Activated naive CD4-positive, alpha-beta T cell treated with anti-CD3 and anti-CD28 coated beads for 36 hours (primary cell): ENCODE data around the gene CLASP1. TPM values are rescaled to one million over a fixed set of nuclear protein-coding genes. Genes with fewer than 3 reads are reported as not detected.
"Not testable (repeated sequence)": the region's sequence is repeated elsewhere in the genome, so short reads cannot be mapped to it uniquely, and the experiment has no call there.

Experiments
- CTCF ChIA-PET: fragments of 350-600 bp; sonication (Branson Sonifier 250); formaldehyde crosslinking; loops from one replicate; lab custom pipeline; 2021; ENCODE audit warnings: antibody characterized with exemption; lab: Charles Lee
- DNase-seq: peaks from one replicate; pipeline ENCODE4 v3.0.0-alpha.2; 2020
- H3K27ac Mint-ChIP-seq: one replicate; pipeline ENCODE4 v1.8.0; 2021; ENCODE audit warnings: mild to moderate bottlenecking, mixed read lengths
- H3K27me3 Mint-ChIP-seq: one replicate; pipeline ENCODE4 v1.8.0; 2021; ENCODE audit warnings: low read depth, mixed read lengths
- H3K36me3 Mint-ChIP-seq: one replicate; pipeline ENCODE4 v1.8.0; 2021; ENCODE audit warnings: low read depth, mixed read lengths
- H3K4me1 Mint-ChIP-seq: one replicate; pipeline ENCODE4 v1.8.0; 2021; ENCODE audit warnings: low read depth, mixed read lengths
- H3K4me3 Mint-ChIP-seq: one replicate; pipeline ENCODE4 v1.8.0; 2021; ENCODE audit warnings: mild to moderate bottlenecking, moderate library complexity, mixed read lengths
- H3K9me3 Mint-ChIP-seq: one replicate; pipeline ENCODE4 v1.8.0; 2021; ENCODE audit warnings: mixed read lengths
- intact Hi-C: fragments of 100-400 bp; cut with micrococcal nuclease; formaldehyde crosslinking; loops from one replicate; pipeline ENCODE4 v1.15.1; 2023
- total RNA-seq, 2 experiments: library from RNA; stranded (reverse); gene quantifications; one replicate each; pipeline ENCODE4 v1.2.3, GENCODE V29; 2021

Gene CLASP1
- total RNA-seq, 2 experiments from 2014 or later = 47.3 to 51.5 TPM

- intact Hi-C loops = no loop called here
These were observed 3.8 kb upstream of the CLASP1 start for GRCh38 chr2:121653035-121653434.

GRCh38 chr2:121650315-121650930 lies 1.2 kb upstream of the CLASP1 start:
- Mint-ChIP-seq H3K4me3 (peak overlapping the region; percentile 98), H3K27ac (peak overlapping the region; percentile 99), H3K9me3 (no peaks in the 10 kb centered on the region), H3K4me1 (peaks cover 58% of the 10 kb centered on the region), H3K36me3 (peaks cover 32% of the 10 kb centered on the region), H3K27me3 (no peaks in the 10 kb centered on the region)
- intact Hi-C loops = loop anchor here (1.0 kb wide), 1 partner anchor 248 kb away; no protein-coding TSS in a partner anchor
- CTCF ChIA-PET = interaction anchor here (0.6 to 1.4 kb wide), 3 partner anchors 31 to 122 kb away, joined by 3 to 4 read pairs (median 3); no protein-coding TSS in a partner anchor
- DNase-seq = peak; percentile 39

More at GRCh38 chr2:121653035-121653434, 3.8 kb upstream of the CLASP1 start:
- Mint-ChIP-seq H3K36me3 (peaks cover 32% of the 10 kb centered on the region), H3K27ac (no peak overlapping the region), H3K9me3 (no peaks in the 10 kb centered on the region), H3K27me3 (no peaks in the 10 kb centered on the region), H3K4me3 (no peak overlapping the region), H3K4me1 (peaks cover 49% of the 10 kb centered on the region)
- DNase-seq = no peak
- CTCF ChIA-PET = no interaction called here

DNA sequence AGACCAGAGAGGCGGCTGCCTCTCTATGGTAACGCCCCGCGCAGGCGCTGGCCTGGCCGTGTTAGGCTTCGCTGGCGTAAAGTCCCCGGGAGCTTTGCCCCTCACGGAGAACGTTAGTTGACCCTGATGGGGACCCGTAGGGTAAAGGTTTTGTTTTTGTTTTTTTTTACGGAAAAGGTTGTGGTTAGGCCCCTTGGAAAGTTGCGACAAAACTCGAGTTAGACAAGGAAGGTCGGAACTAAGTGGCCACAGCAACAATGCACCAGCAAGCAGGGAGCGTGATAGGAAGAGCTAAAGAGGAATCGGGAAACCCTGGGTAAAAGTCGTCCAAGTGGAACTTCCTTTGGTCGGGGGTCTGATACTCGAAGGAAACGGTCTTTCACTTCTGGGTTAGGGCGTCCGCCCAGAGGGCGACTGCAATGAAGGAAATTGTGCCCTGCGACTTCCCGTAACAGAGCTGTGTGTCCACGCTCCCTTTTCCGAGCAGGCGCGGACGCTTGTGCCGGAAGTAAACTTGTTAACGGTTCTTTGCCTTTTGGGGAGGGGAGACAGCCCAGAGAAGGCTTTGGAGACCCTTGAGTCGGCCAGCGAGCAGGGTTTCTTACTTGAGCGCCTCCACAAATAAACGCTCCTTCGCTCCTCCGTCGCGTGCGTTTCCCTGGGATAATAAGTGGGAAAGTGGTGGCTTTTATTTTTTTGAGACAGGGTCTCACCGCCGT lies 493 bp upstream of the CLASP1 start:
- H3K27me3 Mint-ChIP-seq = no peaks in the 10 kb centered on the region
- CTCF ChIA-PET = interaction anchor here (0.6 to 1.4 kb wide), 3 partner anchors 69 to 121 kb away, joined by 3 to 4 read pairs (median 3); no protein-coding TSS in a partner anchor
- H3K4me1 Mint-ChIP-seq = peaks cover 63% of the 10 kb centered on the region

DNA sequence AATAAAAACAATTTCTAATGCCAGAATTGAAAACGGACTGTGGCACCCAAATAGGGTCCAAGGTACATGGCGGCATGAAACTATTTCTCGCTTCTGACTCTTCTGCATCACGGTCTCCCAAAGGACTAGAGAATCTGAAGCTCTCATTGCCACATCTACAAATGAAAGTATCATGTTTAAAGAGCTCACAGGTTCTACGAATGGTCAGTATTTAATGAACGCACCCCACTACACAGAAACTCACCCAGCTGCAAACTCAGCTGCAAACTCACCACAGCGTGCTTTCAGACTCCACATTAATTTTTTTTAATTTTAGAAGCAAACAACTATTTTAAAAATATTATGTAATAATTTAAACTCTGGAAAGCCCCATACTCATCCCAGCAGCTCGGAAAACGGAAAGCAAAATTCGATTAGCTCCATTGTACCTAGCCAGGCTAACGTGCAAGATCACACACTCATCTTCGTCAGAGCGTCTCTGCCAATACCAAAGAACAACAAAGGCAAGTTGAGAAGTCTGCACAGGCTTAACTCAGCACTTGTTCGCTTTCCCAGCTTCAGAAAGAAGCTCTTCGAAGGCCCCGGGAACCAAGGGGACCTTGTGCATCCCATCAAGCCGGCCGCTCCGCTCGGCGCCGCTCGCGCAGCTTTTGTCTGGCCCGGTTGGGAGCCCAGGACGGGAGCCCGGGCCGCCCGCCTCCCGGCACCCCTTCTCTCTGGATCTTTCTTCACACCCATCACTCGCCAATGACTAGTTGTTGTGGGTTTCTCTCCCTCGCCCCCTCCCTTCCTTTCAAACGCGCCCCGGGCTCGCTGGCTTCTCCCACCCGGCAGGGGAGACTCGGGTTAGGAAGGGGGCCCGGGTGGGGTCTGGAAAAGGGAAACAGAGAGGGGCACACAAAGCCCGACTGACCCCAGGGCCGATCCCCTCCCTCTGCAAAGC lies 785 bp downstream of the CLASP1 start:
- H3K27me3 Mint-ChIP-seq = no peaks in the 10 kb centered on the region

More for the DNA sequence above, 493 bp upstream of the CLASP1 start:
- intact Hi-C loops = loop anchor here (1.0 to 10.0 kb wide), 10 partner anchors 50 to 1895 kb away; partner anchors contain the start of genes PTPN4 and TSN
- peak; percentile 97 for DNase-seq
- peak overlapping the region; percentile 99 for H3K27ac Mint-ChIP-seq
- peaks cover 30% of the 10 kb centered on the region for H3K36me3 Mint-ChIP-seq
- H3K4me3 Mint-ChIP-seq = peak overlapping the region; percentile 98
- no peaks in the 10 kb centered on the region for H3K9me3 Mint-ChIP-seq

DNA sequence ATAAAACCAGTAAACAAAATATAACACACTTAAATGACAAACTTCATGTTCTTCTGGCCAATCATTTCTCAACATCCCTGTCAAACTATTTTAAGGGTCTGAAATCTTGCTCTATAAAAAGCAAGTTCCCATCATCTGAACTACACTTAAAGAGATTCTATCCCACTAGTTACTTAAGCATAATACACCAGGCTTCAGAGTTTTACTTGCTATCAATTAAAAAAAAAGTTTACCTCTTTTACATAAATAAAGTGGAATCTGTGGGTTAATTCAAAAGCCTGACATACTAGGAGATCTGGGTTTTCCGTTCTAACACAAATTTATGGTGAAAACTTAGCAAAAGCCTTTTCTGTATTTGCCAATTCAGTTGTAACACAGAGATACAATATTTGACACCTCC lies 1.9 kb downstream of the CLASP1 start:
- Mint-ChIP-seq H3K4me1 (peaks cover 54% of the 10 kb centered on the region), H3K36me3 (peaks cover 24% of the 10 kb centered on the region), H3K27me3 (no peaks in the 10 kb centered on the region), H3K4me3 (peak overlapping the region; percentile 98), H3K27ac (no peak overlapping the region), H3K9me3 (no peaks in the 10 kb centered on the region)
- CTCF ChIA-PET = no interaction called here
- intact Hi-C loops = loop anchor here (5.0 to 10.0 kb wide), 2 partner anchors 1415 to 1893 kb away; partner anchors contain the start of gene PTPN4
- no peak for DNase-seq

More for the DNA sequence above, 785 bp downstream of the CLASP1 start:
- DNase-seq = peak; percentile 56
- H3K4me3 Mint-ChIP-seq = peak overlapping the region; percentile 98
- peaks cover 59% of the 10 kb centered on the region for H3K4me1 Mint-ChIP-seq
- H3K27ac Mint-ChIP-seq = peak overlapping the region; percentile 99
- H3K9me3 Mint-ChIP-seq = no peaks in the 10 kb centered on the region
- intact Hi-C loops = loop anchor here (1.0 to 10.0 kb wide), 10 partner anchors 14 to 1894 kb away; partner anchors contain the start of genes PTPN4 and TSN
- CTCF ChIA-PET = interaction anchor here (0.9 to 1.2 kb wide), 4 partner anchors 9 to 118 kb away, joined by 3 to 4 read pairs (median 4); partner anchors contain the start of gene RNU4ATAC
- peaks cover 24% of the 10 kb centered on the region for H3K36me3 Mint-ChIP-seq

DNA sequence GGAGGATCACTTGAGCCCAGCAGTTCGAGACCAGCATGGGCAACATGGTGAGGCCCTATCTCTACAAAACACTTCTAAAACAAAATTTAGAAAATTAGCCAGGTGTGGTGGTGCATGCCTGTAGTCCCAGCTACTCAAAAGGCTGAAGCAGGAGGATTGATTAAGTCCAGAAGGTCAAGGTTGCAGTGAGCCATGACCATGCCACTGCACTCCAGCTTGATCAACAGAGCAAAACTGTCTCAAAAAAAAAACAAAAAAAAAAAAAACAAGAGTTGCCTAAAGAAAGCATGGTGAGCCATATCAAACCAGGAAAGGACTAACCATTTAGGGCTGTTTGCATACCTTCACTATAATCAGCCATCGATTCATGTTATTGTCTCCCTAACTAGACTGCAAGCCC lies 4.5 kb downstream of the CLASP1 start:
- no peaks in the 10 kb centered on the region for H3K27me3 Mint-ChIP-seq
- intact Hi-C loops = loop anchor here (5.0 to 10.0 kb wide), 2 partner anchors 1412 to 1890 kb away; partner anchors contain the start of gene PTPN4
- H3K36me3 Mint-ChIP-seq = peaks cover 16% of the 10 kb centered on the region
- no peak overlapping the region for H3K27ac Mint-ChIP-seq
- no peak overlapping the region for H3K4me3 Mint-ChIP-seq
- peaks cover 3% of the 10 kb centered on the region for H3K9me3 Mint-ChIP-seq
- CTCF ChIA-PET = no interaction called here
- peaks cover 43% of the 10 kb centered on the region for H3K4me1 Mint-ChIP-seq
- no peak for DNase-seq

- CTCF ChIA-PET = interaction anchor here (1.6 kb wide), 1 partner anchor 9 kb away, joined by 3 read pairs; no protein-coding TSS in a partner anchor
- Mint-ChIP-seq H3K4me1 (peaks cover 43% of the 10 kb centered on the region), H3K36me3 (peaks cover 18% of the 10 kb centered on the region), H3K27ac (no peak overlapping the region), H3K4me3 (no peak overlapping the region), H3K27me3 (no peaks in the 10 kb centered on the region), H3K9me3 (peaks cover 6% of the 10 kb centered on the region)
- intact Hi-C loops = loop anchor here (10.0 kb wide), 1 partner anchor 1889 kb away; the partner anchor contains the start of gene PTPN4
- DNase-seq = no peak
These were observed 5.4 kb downstream of the CLASP1 start for GRCh38 chr2:121643877-121644276.

- Mint-ChIP-seq H3K4me3 (no peak overlapping the region), H3K27ac (no peak overlapping the region), H3K9me3 (peaks cover 8% of the 10 kb centered on the region), H3K27me3 (no peaks in the 10 kb centered on the region), H3K4me1 (peaks cover 38% of the 10 kb centered on the region), H3K36me3 (peaks cover 25% of the 10 kb centered on the region)
- intact Hi-C loops = loop anchor here (10.0 kb wide), 1 partner anchor 1886 kb away; the partner anchor contains the start of gene PTPN4
- CTCF ChIA-PET = no interaction called here
- DNase-seq = no peak
These were observed 8.6 kb downstream of the CLASP1 start for GRCh38 chr2:121640380-121641316.

DNA sequence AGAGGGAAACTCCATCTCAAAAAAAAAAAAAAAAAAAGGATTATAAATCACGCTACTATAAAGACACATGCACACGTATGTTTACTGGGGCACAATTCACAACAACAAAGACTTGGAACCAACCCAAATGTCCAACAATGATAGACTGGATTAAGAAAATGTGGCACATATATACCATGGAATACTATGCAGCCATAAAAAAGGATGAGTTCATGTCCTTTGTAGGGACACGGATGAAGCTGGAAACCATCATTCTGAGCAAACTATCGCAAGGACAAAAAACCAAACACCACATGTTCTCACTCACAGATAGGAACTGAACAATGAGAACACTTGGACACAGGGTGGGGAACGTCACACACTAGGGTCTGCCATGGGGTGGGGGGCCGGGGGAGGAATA lies 9.4 kb downstream of the CLASP1 start:
- H3K4me1 Mint-ChIP-seq = peaks cover 36% of the 10 kb centered on the region
- intact Hi-C loops = loop anchor here (10.0 kb wide), 1 partner anchor 1885 kb away; the partner anchor contains the start of gene PTPN4
- CTCF ChIA-PET, H3K27me3 Mint-ChIP-seq, H3K9me3 Mint-ChIP-seq, DNase-seq, H3K27ac Mint-ChIP-seq, H3K4me3 Mint-ChIP-seq: not testable (repeated sequence)
- peaks cover 25% of the 10 kb centered on the region for H3K36me3 Mint-ChIP-seq

GRCh38 chr2:121638333-121638732 lies 10.9 kb downstream of the CLASP1 start:
- H3K36me3 Mint-ChIP-seq = peaks cover 25% of the 10 kb centered on the region
- H3K4me3 Mint-ChIP-seq = no peak overlapping the region
- no peak overlapping the region for H3K27ac Mint-ChIP-seq
- CTCF ChIA-PET = no interaction called here
- peaks cover 40% of the 10 kb centered on the region for H3K4me1 Mint-ChIP-seq
- no peak for DNase-seq
- no peaks in the 10 kb centered on the region for H3K27me3 Mint-ChIP-seq
- intact Hi-C loops = no loop called here
- H3K9me3 Mint-ChIP-seq = peaks cover 8% of the 10 kb centered on the region
